ENCODE measurements around the gene IMPDH2. TPM values are rescaled to one million over a fixed set of nuclear protein-coding genes. Genes with fewer than 3 reads are reported as not detected.

The IMPDH2 gene
- total RNA-seq, 6 experiments from 2014 or later, result 195 to 228 (median 202) TPM

DNA sequence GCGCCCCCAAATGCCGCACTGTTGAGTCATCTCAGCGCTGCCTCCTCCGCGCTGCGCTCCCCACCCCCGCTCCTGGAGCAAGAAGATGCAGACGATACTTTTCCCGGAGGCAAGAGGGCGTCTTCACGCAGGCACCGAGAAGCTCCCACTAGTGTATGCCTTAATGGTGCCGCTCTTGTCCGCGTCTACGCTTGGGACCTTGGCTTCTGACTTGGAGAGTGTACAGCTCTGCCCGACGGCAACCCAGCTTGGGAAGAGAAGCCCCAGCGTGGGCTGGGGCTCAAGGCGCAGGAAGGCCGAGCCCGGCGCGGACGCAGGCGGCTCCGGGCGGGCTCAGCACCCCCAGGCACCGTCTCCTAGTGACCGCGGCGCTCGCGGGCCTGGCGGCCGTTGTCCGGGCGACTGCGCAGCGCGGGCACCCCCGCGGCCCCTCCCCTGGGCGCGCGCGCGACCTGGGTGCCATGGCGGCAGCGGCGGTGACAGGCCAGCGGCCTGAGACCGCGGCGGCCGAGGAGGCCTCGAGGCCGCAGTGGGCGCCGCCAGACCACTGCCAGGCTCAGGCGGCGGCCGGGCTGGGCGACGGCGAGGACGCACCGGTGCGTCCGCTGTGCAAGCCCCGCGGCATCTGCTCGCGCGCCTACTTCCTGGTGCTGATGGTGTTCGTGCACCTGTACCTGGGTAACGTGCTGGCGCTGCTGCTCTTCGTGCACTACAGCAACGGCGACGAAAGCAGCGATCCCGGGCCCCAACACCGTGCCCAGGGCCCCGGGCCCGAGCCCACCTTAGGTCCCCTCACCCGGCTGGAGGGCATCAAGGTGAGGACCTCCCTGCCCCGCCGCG, 39.2 kb downstream of the IMPDH2 start, which contains the start of gene P4HTM:
Gene P4HTM (plus strand): TSS at position 446 of the 840 bp plus-strand sequence. CDS start 16 bp downstream, at position 462.
- H3K4me3 Mint-ChIP-seq, result peak within 1 kb of the TSS; percentile 95
- H3K9me3 Mint-ChIP-seq, result no peaks in the 10 kb centered on the region
- peaks cover 8% of the 10 kb centered on the region for H3K36me3 Mint-ChIP-seq (ENCODE audit: low read depth)

DNA sequence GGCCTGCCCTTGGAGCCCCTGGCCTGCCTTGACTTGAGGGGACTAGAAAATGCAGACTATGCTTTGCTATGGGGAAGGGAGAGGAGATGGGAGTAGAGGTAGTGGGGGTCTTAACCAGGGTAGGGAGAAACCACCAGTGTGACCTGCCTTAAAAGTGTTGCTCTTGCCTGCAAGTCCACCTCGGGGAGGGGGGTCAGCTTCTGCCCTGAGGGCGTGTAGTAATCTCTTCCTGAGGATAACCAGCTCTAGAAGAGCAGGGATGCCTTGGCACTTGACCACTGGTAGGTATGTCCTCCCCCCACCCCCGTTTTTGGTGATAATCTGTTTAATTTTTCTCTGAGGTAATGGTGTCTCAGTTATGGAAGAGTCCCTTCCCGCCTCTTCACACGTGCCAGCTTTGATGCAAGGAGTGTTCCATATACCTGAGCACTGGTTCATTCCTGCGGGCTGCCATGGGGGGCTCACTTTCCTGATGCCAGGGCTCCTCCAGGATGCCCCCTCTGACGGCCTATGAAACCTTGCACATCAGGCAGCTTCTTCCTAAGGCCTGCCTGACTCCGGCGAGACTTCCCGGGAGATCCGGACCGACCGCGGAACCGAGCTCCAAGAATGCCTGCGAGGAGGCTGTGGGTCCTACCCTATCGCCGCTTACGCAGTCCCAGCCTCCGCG, 39.9 kb downstream of the IMPDH2 start:
- H3K27ac Mint-ChIP-seq, result peak overlapping the region; percentile 99
- peaks cover 9% of the 10 kb centered on the region for H3K27me3 Mint-ChIP-seq (ENCODE audit: insufficient read depth)
- TF ChIP-seq, protein P1, sequence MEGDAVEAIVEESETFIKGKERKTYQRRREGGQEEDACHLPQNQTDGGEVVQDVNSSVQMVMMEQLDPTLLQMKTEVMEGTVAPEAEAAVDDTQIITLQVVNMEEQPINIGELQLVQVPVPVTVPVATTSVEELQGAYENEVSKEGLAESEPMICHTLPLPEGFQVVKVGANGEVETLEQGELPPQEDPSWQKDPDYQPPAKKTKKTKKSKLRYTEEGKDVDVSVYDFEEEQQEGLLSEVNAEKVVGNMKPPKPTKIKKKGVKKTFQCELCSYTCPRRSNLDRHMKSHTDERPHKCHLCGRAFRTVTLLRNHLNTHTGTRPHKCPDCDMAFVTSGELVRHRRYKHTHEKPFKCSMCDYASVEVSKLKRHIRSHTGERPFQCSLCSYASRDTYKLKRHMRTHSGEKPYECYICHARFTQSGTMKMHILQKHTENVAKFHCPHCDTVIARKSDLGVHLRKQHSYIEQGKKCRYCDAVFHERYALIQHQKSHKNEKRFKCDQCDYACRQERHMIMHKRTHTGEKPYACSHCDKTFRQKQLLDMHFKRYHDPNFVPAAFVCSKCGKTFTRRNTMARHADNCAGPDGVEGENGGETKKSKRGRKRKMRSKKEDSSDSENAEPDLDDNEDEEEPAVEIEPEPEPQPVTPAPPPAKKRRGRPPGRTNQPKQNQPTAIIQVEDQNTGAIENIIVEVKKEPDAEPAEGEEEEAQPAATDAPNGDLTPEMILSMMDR (IDR thresholded peaks at IDR 0.05), result no peak
- H3K9me3 Mint-ChIP-seq, result no peaks in the 10 kb centered on the region
- H3K36me3 Mint-ChIP-seq (ENCODE audit: low read depth), result peaks cover 5% of the 10 kb centered on the region; the same call in 1 of the 2 replicates
- DNase-seq, result no peak
- peak overlapping the region; percentile 95 for H3K4me3 Mint-ChIP-seq
- H3K4me1 Mint-ChIP-seq (ENCODE audit: low read depth), result peaks cover 49% of the 10 kb centered on the region

More for the DNA sequence above, 39.2 kb downstream of the IMPDH2 start, which contains the start of gene P4HTM:
- H3K27me3 Mint-ChIP-seq (ENCODE audit: insufficient read depth), result peaks cover 9% of the 10 kb centered on the region
- TF ChIP-seq, protein P1 (IDR thresholded peaks at IDR 0.05), result peak; percentile 67
- peak within 1 kb of the TSS; percentile 99 for H3K27ac Mint-ChIP-seq
- DNase-seq, result peak; percentile 93
- peaks cover 44% of the 10 kb centered on the region for H3K4me1 Mint-ChIP-seq (ENCODE audit: low read depth)

DNA sequence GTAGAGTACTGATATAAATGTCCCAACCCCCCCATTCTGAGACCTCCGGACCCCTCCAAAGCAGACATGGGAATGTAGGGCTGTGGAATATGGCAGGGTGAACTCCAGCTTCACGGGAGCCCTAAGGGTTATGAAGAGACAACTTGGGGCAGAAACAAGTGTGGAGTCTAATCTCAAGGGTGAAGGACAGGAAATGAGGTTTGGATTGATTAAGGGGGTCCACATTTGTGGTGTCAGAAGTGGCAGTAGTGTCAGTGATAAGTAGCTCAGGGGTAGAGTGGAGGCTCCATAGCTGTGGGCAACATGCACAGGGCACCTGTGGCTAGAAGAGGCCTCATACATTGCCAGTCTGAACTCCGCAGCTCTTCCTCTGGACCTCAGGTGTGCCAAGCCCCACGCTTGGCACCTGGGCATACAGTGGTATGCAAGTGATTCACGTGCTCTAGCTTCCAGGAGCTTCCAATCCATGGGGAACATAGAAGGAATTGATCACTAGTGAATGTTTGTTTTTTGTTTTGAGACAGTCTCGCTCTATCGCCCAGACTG, 43.3 kb downstream of the IMPDH2 start:
- Mint-ChIP-seq H3K36me3 (ENCODE audit: low read depth) (no peaks in the 10 kb centered on the region), H3K4me1 (ENCODE audit: low read depth) (peaks cover 26% of the 10 kb centered on the region), H3K4me3 (no peak overlapping the region), H3K27ac (no peak overlapping the region), H3K9me3 (no peaks in the 10 kb centered on the region), H3K27me3 (ENCODE audit: insufficient read depth) (peaks cover 9% of the 10 kb centered on the region)
- no peak for DNase-seq
- TF ChIP-seq, protein P1 (IDR thresholded peaks at IDR 0.05), result no peak

DNA sequence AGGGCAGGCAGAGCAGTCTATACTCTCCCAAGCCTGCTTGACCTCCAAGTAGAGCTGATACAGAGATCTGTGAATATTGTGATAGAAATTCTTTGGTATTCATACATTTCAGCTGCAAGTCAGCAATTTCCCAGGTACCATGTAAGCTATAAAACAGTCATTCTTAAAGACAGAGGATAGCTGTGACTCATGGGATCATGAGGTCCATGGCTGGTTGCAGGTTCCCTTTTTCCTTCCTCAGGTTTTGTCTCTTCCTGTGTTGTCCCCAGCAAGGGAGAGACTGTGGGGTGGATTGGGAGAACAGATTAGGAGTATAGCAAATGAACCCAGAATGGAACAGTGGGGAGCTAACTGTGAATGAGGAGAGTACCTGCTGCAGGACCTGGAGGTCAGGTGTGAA, 44.5 kb downstream of the IMPDH2 start:
- Mint-ChIP-seq H3K4me1 (ENCODE audit: low read depth) (peaks cover 25% of the 10 kb centered on the region), H3K9me3 (no peaks in the 10 kb centered on the region), H3K27me3 (ENCODE audit: insufficient read depth) (peaks cover 9% of the 10 kb centered on the region), H3K27ac (peak overlapping the region; percentile 53; the same call in 1 of the 2 replicates), H3K4me3 (no peak overlapping the region), H3K36me3 (ENCODE audit: low read depth) (no peaks in the 10 kb centered on the region)
- no peak for DNase-seq
- TF ChIP-seq, protein P1 (IDR thresholded peaks at IDR 0.05), result no peak

DNA sequence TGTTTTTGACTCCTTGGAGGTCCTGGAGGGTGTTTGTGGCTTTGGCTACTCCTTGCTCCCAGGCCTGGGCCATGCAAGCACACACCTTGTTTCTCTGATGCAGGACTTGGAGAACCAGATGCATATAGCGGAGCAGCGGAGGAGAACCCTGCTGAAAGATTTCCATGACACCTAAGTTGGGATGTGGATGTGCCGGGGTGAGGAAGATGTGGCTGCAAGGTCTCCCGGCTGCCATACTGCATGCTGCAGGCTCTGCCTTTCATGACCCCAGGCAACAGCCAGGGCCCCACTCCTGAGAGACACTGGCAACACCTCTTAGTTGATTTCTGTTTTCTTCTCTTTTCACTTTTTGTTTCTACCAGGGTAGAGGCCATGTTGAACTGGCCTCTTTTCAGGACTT, 46.1 kb downstream of the IMPDH2 start:
- TF ChIP-seq, protein P1 (IDR thresholded peaks at IDR 0.05), result no peak
- Mint-ChIP-seq H3K27ac (no peak overlapping the region), H3K4me3 (no peak overlapping the region), H3K27me3 (ENCODE audit: insufficient read depth) (peaks cover 5% of the 10 kb centered on the region), H3K9me3 (no peaks in the 10 kb centered on the region), H3K4me1 (ENCODE audit: low read depth) (peaks cover 14% of the 10 kb centered on the region), H3K36me3 (ENCODE audit: low read depth) (no peaks in the 10 kb centered on the region)
- DNase-seq, result no peak
